GM21576 (cell line): ENCODE measurements around the gene SKIDA1.
A peak's percentile ranks its signal among the peaks of the same experiment; 100 is the strongest.

Experiments
- ATAC-seq: cut with Tn5 transposase; IDR thresholded peaks from one replicate; pipeline ENCODE4 v1.9.1; 2021; ENCODE audit warnings: mild to moderate bottlenecking, moderate library complexity; ENCODE audit not compliant: unreplicated experiment

SKIDA1 gene

GRCh38 chr10:21529032-21529910, 3.8 kb upstream of the SKIDA1 start:
- no peak for ATAC-seq

- no peak for ATAC-seq
These were observed 3.0 kb upstream of the SKIDA1 start for GRCh38 chr10:21528236-21529031.

- ATAC-seq: no peak
These were observed 2.2 kb upstream of the SKIDA1 start for GRCh38 chr10:21527598-21528235.

- ATAC-seq: no peak
These were observed 1.5 kb upstream of the SKIDA1 start for GRCh38 chr10:21526860-21527597.

- peak; percentile 26 for ATAC-seq
These were observed 842 bp upstream of the SKIDA1 start for GRCh38 chr10:21526188-21526859.

- ATAC-seq: no peak
These were observed 736 bp downstream of the SKIDA1 start for GRCh38 chr10:21524526-21525366.

- ATAC-seq: no peak
These were observed 1.4 kb downstream of the SKIDA1 start for GRCh38 chr10:21524131-21524525.

GRCh38 chr10:21523557-21524008, 1.9 kb downstream of the SKIDA1 start:
- ATAC-seq: no peak

GRCh38 chr10:21522631-21523406, 2.7 kb downstream of the SKIDA1 start:
- no peak for ATAC-seq

- no peak for ATAC-seq
These were observed 3.5 kb downstream of the SKIDA1 start for GRCh38 chr10:21521751-21522533.

- ATAC-seq: no peak
These were observed 4.5 kb downstream of the SKIDA1 start for GRCh38 chr10:21520949-21521348.

GRCh38 chr10:21520509-21520908, 5.0 kb downstream of the SKIDA1 start:
- ATAC-seq: no peak

- no peak for ATAC-seq
These were observed 5.5 kb downstream of the SKIDA1 start for GRCh38 chr10:21519941-21520436.

- no peak for ATAC-seq
These were observed 6.0 kb downstream of the SKIDA1 start for GRCh38 chr10:21519397-21519933.

GRCh38 chr10:21518641-21519396, 6.7 kb downstream of the SKIDA1 start:
- no peak for ATAC-seq

- no peak for ATAC-seq
These were observed 7.3 kb downstream of the SKIDA1 start for GRCh38 chr10:21518149-21518640.
